GM12892 (cell line): Measurements from ENCODE around the gene MEIKIN.

ENCODE experiments used
- POLR2AphosphoS5 ChIP-seq: IDR thresholded peaks from 2 replicates; pipeline ENCODE4 v1.6.1; 2011; ENCODE audit warnings: low read depth, low read length, control low read depth
- TAF1 ChIP-seq: IDR thresholded peaks from 2 replicates; pipeline ENCODE4 v1.6.1; 2011; ENCODE audit warnings: low read depth, mild to moderate bottlenecking, control low read depth, low read length, borderline replicate concordance

DNA sequence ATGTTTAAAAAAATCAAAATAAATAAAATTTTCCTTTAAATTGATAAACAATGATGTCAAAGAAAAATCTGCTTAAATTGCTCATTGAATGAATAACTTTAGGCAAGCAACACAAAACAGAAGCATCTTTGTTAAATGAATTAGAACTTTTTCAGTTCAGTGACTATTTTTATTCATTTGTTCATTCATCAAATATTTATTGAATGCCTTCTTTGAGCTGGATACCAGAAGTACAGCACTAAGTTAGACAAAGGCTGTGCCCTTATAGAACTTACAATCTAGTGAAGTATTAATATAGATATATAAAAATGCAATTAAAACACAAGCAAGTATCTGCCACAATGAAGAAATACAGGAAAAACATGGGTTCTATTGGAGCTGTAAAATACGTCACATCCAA is 159.4 kb downstream of the MEIKIN start:
- no peak for TF ChIP-seq POLR2AphosphoS5
- no peak for TF ChIP-seq TAF1
